ENCODE measurements around the gene CAPN13.

DNA sequence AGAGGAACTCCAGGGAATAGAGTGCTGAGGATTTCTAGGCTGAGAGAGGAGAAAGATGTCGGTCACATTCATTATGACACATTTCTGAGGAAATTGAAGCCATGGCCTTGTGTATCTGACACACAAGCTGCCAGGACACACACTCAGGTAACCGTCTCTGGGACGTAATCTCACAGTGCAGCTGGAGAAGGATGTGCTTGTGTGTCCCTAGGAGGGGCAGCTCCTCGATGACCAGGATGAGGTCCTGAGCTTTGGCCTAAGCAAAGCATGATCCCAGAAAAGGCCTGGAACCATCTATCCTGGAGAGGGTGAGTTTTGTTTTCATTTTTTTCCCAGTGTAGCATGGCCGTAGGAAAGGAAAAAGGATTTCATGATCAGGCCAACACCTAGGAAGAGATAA lies 102.2 kb downstream of the CAPN13 start:
- no peak for TF ChIP-seq CTCF (IDR thresholded peaks at IDR 0.05; ENCODE audit: insufficient read depth, low read depth, low read length)
- TF ChIP-seq EZH2 (IDR thresholded peaks at IDR 0.05; ENCODE audit: insufficient read depth, low read length) = no peak
